Stimulated activated CD4-positive, alpha-beta T cell treated with anti-CD3 and anti-CD28 coated beads, Interleukin-4, amount 100 ng/mL, for 24 hours (primary cell): Measurements from ENCODE around the gene CISD3.

Experiments used
- DNase-seq: peaks from one replicate; pipeline ENCODE4 v3.0.0-alpha.2; 2020

CISD3 gene

DNA sequence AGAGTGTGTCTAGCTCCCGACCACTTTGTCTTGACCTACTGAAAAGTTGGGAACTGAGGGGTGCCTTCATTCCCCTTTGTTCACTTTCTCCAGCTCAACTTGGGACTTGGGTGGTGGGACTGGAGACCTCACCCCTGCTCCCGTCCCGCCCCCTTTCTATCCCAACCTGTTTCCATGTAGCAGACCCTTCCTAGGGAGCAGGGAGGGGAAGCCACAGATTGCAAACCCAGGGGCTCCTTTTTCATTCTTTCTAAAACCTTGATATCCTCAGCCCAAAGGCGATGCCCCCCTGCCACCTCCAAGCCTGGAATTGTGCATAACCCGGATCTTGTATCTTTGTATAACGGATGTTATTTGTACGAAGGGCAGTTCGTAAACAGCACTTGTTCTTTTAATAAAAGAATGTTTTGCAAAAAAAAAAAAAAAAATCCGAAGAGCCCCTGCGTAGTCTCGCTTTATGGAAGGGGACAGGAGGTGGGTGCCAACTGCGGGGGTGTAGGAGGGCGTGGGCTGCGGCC, 714 bp upstream of the CISD3 start:
- DNase-seq: no peak

DNA sequence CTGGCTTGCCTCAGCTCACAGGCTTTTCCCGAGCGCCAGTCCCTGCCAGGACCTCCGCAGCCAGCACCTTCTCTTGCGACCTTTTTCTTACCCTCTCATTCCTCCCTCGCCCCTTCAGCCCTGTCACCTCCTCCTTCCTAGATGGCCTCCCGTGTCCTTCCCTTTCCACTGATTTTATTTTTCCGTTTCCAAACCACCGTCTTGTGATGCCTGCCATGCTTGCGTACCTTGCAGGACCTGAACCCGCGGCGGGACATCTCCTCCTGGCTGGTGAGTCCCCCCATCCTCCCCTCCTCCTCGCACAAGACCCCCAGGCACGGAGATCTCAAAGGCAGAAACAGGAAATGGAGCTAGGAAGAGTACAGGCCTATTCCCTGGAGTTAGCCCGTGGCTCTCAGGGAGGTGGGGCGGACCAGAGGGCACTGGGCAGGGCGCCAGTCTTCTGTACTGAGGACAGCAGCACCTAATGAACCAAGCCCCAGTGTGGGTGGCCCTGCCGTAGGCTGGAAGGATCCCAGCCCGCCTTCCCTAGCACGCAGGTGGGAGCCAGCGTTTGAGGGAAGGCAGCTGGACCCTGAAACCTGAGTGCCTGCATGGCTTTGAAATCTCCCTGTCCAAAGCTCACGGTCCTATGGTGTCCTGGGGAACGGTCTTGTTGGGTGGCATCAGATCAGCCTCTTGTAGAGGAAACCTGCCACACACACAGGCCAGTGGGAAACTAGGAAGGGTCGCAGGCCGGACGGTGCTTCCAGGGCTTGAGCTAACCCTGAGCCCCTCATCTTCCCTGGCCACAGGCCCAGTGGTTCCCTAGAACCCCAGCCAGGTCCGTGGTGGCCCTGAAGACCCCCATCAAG, 612 bp downstream of the CISD3 start:
- no peak for DNase-seq

DNA sequence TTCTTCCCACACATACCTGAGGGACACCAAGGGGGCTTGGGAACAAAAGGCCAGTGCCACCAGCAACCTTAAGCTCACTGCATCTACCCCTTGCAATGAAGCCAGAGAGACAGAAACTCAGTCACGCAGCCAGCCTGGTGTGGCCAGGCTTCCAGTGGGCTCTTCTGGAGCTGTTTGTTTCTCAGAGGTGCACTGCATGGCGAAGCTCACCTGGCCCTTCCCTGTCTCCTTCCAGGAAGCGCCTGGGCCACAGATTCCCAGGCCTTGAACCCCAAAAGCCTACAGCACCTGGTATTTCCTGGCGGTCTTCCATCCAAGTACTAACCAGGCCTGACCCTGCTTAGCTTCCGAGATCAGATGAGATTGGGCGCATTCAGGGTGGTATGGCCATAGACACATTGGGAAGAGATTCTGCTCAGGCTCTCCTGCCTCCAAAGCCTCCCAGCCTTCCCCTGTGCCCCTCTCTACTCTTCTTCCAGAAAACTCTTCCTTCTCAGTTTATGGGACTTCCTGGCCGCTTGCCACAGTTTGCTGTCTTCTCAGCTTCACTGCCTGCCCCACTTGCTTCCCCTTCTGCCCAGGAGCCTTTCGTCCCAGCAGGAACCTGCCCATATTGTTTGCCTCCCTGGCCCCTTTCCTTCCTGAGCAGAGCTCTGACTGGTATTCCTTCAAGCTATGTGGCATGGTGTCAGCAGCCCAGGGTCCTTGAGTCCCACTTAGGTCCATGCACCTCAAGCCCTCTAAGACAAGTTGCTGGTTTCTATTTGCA, 1.6 kb downstream of the CISD3 start:
- no peak for DNase-seq

DNA sequence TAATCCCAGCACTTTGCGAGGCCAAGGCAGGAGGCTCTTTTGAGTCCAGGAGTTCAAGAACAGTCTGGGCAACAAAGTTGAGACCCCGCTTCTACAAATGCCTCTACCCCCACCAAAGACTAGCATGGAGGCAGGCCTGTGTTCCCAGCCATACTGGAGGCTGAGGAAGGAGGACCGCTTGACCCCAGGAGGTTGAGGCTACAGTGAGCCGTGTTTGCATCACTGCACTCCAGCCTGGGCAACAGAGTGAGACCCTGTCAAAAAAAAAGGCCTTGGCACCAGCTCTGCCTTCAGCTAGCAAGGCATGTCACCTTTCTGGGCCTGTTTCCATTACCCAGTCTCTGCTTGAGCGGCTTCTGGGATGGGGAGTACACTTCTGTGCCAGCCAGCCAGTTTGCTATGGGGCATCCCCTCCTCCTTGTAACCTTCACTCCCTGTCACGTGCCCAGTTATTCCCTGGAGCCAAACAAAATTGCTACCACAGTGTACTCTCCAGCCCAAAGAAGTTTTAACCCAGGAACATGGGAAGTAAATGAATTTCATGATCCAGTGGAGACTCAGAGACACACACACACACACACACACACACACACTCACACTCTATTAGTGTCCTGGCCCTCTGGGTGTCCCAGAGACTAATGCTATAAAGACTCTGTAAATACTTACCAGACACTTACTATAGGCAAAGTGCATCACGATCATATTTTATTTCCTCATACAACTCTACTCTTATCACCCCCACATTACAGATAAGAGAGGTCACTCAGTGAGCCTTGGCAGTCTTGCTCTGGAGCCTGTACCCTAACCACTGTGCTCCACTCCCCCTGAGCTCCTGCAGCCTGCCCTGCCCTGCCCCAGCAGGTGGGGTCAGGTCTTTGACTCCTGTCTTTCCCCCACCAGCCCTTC, 2.5 kb downstream of the CISD3 start:
- no peak for DNase-seq

DNA sequence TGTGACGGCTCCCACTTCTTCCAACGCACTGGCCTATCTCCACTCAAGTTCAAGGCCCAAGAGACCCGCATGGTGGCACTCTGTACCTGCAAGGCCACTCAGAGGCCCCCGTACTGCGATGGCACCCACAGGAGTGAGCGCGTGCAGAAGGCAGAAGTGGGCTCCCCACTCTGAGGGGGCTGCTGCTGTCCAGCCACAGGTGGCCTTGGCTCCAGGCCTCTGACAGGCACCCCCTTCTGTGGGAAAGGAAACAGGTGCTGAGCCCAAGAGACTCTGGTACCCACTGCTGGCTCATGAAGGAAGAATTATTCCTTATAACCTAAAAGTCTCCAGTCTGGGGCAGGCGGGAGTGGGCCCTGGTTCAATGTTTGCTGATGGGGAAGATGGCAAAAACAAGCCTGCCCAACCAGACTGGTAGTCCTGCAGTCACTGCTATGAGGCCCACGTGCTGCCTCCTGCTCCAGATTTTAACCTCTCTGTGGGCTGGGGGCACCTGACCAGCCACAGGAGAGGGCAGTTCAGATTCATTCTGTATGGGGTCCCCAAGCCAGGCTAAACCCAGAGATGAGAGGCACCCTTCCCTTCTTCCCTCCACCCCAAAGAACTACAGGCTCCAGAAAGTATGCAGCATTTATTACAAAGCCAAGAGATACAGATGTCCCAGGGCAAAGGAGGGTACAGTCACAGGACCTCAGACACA, 3.3 kb downstream of the CISD3 start:
- DNase-seq: no peak

DNA sequence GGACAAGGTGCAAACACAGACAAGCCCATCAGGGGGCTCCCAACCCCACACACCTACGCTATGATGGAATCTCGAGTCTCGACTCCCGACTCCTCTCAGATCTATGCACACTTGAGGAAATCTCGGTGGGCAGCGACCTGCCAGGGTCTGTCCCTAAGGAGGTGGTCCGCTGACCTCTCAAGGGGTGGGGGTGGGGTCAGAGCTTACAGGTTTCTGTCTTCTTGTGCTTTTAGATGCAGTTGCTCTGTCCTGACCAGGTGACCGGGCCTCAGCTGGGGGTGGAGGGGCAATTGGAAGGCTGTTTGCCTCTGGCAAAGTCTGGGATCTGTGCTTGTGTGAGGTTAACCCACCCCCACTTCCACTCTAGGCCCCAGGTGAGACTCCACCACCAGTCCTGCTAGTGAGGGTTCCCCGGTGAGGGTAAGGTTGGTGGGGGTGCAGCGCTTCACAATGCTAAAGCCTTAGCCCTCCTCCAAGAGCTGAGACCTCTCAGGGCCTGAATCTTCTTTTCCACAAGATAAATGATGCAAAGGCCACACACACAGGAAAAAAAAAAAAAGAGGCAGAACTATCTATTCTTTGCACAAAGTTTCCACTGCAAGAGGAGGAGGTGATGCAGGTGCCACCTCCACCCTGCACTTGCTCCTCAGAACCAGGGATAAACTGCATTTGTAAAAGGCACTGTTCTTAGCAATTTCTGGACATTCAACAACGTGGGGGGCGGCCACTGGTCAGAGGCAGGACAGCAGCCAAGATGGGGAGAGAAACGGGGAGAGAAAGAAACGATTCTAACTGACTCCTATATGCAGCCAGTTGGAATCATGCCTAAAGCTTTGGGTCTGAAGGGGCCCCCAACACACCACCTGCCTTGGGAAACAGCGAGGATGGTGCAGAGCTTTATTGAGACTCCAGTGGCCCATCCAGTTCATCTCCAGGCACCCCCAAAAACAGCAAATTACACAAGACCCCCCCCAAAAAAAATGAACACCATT, 4.1 kb downstream of the CISD3 start:
- peak; percentile 38 for DNase-seq

DNA sequence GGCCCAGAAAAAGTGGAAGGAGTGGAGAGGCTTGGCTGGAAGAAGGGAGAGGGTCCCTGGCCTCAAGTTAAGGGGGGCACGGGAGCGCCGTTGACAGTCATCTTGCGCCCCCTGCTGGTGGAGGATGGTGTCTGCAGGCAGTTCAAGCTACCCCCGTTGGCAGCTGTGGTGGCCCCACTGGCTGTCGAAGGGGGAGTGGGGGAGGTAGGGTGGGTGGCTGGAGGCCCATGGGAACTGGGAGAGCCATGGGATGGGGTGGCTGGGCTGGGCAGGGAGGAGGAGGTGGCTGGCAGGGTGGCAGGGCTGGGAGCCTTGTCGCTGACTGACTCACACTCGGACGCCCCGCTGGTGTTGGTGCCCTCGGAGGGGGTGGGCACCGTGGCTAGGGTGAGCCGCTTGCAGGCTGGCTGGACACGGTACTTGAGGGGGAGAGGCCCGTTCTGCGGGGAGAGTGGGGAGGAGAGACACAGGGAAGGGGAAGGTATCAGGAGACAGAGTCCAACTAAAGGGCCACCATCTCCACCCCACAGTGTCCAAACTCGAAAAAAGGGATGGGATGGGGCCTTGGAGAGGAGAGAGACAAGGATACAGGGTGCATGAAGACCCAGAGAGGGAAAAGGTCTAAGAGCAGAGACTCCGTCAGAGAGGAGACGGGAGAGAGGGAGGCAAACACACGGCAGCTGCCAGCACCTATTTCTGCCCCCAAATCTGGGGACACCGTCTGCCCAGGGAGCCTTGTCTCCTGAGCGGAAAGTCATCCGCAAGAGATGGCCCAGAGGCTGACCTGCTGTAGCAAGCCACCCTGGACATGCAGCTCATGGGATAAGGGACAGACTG, 5.2 kb downstream of the CISD3 start:
- DNase-seq: peak; percentile 81

DNA sequence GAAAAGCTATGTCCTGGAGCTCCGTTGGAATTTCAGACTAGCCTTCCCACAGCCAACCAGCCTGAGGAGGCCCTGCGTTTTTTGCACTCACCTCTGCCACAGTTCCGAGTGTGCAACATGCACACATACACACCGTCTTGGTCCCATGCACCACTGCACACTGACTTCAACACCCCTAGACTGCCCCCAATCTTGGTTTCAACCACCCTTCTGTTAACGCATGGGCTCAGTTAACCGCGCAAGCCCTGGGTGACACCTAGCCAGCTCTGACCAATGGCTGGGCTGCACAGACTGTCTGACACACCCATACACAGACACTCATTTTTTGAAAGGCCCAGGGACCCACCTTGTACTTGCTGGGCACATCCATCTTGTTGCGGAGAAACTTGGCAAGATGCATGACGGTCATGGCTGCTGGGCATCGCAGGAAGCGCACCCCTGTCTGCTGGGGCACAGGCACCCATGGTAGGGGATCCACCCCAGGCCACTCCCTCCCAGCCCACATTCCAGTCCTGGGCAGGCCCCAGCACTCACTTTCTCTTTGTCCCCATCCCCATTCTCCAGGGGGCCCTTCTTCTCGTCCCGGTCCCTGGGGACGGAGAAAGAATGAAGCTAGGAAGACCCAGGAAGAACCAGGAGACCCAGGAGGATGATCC, 8.0 kb downstream of the CISD3 start:
- no peak for DNase-seq

DNA sequence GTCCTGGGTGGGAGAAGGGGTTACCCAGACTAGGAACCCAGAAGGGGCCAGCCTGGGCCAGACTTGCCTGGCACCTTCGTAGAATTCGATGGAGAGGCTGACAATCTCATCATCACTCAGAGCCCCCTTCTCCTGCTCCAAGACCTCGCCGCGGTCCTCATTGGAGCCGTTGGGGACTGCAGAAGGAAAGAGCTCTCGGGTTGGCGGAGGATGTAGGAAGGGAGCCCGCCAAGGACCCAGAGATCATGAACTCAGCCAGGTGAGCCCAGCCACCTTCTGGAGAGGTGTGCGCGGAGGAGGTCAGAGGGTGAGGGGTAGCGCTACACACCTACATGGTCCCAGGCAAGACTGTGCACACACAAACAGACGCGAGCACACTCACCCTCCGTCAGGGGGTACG, 8.5 kb downstream of the CISD3 start:
- no peak for DNase-seq

DNA sequence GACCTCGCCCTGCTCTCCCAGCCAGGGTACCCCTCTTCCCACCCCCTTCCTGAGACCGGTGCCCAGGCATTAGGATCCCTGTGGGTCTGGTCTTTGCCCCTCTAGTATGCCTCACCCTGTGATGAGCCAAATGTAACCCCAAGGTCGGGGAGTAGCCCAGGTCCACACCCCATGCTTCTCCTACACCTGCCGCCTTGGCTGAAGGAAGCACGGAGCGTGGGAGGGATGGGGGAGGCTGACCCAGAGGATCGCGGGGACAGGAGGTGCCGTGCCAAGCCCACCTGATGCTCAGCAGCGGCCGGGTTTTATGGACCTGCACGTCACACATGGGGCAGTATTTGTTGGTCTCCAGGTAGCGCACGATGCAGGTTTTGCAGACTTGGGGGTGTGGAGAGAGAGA, 9.2 kb downstream of the CISD3 start:
- no peak for DNase-seq

DNA sequence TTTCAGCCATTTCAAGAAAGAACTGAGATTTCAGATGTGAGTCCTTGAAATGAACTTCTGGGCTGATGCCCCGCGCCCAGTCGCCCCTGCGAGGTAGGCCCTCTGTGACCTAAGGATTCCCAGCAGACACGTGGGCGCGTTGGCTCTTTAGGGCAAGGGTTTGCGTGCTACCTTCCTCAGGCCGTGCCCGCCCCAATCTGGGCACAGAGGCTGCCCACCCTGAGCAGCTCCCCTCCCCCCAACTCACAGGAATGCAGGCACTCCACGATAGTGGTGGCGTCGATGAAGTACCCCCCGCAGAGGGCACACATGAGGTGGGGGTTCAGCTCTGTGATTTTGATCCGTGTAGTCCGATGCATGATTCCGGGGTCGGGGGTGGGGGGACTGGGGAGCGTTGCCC, 9.9 kb downstream of the CISD3 start:
- DNase-seq: no peak

DNA sequence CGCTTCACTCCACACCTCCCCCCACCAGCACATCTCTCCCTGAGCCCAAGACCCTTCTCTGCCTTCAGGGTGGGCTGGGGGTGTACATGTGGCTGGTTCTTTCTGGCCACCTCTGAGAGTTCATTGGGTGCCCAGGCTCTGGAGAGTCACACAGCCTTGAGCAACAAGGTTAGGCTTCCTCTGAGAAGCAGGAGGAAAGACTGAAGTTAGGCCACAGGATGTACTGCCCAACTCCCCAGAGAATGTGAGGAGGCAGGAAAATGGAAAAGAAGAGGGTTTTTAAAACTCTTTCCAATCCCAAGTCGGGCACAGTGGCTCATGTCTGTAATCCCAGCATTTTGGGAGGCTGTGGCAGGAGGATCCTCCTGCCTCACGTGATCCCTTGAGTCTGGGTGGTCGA, 10.7 kb downstream of the CISD3 start:
- DNase-seq: no peak

DNA sequence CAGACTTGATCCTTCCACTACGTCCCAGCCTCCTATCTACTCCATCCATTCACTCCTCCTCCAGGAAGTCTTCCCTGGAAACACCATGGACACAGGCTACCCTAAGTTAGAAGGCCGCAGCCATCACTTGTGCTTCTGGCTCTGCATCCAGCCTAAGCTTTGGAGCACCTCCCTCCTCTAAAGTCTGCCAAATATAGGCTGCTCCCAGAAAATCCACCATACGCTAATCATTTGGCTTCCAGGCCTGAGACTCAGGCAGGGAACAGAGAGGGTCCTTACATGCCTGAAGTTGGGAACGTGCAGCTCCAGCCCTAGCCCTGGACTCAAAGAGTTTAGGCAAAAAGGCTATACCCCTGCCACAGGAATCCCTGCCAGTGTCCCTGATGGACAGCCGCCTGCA, 11.3 kb downstream of the CISD3 start:
- no peak for DNase-seq

DNA sequence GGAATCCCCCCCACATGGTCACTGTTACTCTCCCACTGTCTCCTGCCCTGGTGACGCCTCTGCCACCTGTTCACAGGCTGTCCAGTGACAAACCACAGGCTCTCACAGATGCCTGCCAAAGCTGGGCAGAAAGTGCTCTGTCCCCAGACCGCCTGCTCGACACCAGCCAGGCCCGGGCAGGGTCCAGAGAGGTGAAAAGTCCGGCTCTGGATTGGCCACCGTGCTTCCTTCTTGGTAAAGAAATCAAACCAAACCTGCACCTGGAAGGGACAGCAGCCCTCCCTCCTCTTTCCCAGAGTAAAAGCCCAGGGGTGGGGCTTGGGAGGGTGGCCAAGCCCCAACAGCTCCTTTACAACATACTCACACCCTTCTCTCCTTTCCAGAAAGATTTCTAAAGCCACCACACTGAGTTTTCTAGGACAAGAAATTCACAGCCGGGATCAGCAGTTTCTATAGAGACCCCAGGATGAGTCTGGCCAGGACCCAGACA, 11.8 kb downstream of the CISD3 start:
- no peak for DNase-seq

DNA sequence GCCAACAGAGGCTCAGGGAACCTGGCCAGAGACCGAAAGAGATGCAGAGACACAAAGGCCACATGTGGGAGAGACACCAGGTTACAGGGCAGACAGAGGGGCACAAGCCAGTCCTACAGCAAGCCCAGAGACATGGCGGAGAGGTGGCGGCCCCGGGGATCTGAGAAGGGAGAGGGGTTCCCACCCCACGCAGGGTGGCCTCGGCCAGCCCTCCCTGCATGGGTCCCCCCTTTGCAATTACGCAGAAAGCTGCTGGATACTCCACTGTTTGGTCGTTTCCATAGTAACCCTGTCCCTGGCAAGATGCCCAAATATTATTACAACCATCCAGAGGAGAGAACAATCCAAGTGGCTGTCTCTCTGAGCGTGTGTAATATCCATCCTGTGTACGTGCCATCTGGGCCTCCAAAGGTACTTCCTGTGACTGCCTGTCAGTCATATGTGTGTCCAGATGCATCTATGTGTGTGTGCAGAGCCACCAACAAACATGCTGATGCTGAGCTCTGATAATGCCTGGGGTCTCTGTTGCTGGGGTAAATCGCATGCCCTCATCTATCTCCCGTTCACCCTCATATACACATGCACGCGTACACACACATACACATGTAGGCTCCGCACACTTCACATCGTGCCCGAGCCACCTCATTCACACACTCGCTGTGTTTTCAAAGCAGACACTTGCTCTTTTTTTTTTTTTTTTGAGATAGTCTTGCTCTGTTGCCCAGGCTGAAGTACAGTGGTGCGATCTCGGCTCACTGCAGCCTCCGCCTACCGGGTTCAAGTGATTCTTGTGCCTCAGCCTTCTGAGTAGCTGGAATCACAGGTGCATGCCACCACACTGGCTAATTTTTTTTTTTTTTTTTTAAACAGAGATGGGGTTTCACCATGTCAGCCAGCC, 12.5 kb downstream of the CISD3 start:
- no peak for DNase-seq

DNA sequence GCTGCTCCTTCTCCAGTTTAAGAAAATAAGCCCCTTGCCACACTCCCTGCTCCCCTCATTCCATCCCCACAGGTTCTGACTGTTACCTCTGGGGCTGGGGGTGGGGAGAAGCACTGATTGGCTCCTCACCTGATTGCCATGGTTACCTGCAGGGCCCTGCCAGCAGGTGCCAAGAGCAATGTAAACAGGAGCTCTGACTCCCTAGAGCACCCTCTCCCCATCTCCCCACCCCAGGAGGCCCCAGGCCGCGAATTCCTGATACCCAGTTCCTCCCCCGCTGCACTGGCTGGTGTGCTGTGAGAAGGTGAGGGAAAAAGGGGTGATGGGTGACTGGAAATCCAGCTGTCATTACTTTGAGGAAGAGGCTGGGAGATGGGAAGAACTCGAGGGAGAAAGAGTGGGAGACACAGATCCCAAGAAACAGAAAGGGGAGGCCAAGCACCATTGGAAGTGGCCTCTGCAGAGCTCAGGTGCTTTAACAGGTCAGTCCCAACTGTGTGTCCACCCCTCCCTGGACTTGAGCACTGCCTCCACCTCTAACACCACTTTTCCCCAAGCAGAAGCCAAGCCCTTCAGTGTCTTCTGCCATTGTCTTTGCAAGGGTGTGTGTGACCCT, 13.5 kb downstream of the CISD3 start:
- no peak for DNase-seq

DNA sequence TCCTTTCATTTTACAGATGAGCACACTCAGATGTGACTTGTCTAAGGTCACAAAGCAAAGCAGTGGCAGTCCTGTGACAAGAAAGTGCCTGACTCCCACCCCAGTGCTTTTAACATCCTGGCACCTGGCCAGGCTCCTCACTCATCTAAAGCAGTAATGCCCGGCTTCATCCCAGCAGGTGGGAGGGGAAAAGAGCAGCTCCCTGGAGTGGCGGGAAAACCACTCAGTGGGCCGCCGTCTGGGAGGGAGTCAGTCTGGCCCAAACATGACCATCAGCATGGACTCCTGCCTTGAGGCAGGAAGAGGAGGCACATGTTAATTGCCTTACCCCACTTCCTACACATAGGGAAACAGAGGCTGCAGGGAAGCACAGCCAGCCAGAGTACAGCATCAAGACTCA, 15.4 kb downstream of the CISD3 start:
- no peak for DNase-seq
